Measurements from ENCODE around the gene BTBD8. TPM values are rescaled to one million over a fixed set of nuclear protein-coding genes. Genes with fewer than 3 reads are reported as not detected.

Gene BTBD8
- total RNA-seq, 1 experiment from 2014 or later = 2.8 TPM

DNA sequence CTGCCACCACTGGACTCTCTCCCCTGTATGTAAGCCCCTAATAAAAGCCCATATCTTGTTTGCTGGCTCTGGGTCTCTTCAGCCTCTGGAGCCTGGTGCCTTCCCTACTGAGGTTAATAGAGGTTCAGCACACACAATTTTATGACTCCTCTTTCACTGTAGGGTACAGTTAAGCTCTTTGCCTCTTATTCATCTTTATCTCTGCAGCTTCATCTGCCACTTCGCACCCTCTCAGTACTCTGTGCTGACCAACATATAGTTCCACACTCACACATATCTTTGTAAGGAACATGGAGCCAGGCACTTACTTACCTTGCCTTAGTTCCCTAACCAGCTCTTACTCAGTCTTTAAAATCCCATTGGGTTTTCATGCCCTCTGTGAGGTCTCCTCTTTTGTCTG, 4.5 kb downstream of the BTBD8 start:
- intact Hi-C loops (cut with micrococcal nuclease) = no loop called here

More for the DNA sequence above, 4.5 kb downstream of the BTBD8 start:
- TF ChIP-seq YY1 (IDR thresholded peaks at IDR 0.05; ENCODE audit: extremely low read depth, insufficient replicate concordance, low read depth, low read length) (no peak), SP1 (IDR thresholded peaks at IDR 0.05; ENCODE audit: low read depth) (no peak), ZNF274 (IDR thresholded peaks at IDR 0.05; ENCODE audit: low read depth, low read length) (no peak), EZH2 (IDR thresholded peaks at IDR 0.05) (no peak), SRF (IDR thresholded peaks at IDR 0.05; ENCODE audit: low read depth) (no peak), ATF3 (IDR thresholded peaks at IDR 0.05) (no peak), MAX (IDR thresholded peaks at IDR 0.05) (no peak), FOSL1 (IDR thresholded peaks at IDR 0.05; ENCODE audit: low read depth) (no peak), POLR2A (IDR thresholded peaks at IDR 0.05; ENCODE audit: borderline replicate concordance, extremely low read depth, insufficient read depth, insufficient read length) (no peak), CBX3 (IDR thresholded peaks at IDR 0.05; ENCODE audit: low read depth) (no peak), REST (IDR thresholded peaks at IDR 0.05; ENCODE audit: low read depth) (no peak), TCF7L2 (IDR thresholded peaks at IDR 0.05; ENCODE audit: borderline replicate concordance, extremely low read depth, insufficient read depth, insufficient read length) (no peak), ZFX (IDR thresholded peaks at IDR 0.05) (no peak), CEBPB (IDR thresholded peaks at IDR 0.05; ENCODE audit: low read depth) (no peak), ZBTB33 (IDR thresholded peaks at IDR 0.05; ENCODE audit: extremely low read depth, insufficient replicate concordance, low read length) (no peak), POLR2AphosphoS5 (IDR thresholded peaks at IDR 0.05; ENCODE audit: low read depth, low read length) (no peak), RAD21 (IDR thresholded peaks at IDR 0.05; ENCODE audit: low read depth) (no peak), SIN3A (IDR thresholded peaks at IDR 0.05; ENCODE audit: low read depth) (no peak), JUND (IDR thresholded peaks at IDR 0.05) (no peak)
- TF ChIP-seq, protein P1, sequence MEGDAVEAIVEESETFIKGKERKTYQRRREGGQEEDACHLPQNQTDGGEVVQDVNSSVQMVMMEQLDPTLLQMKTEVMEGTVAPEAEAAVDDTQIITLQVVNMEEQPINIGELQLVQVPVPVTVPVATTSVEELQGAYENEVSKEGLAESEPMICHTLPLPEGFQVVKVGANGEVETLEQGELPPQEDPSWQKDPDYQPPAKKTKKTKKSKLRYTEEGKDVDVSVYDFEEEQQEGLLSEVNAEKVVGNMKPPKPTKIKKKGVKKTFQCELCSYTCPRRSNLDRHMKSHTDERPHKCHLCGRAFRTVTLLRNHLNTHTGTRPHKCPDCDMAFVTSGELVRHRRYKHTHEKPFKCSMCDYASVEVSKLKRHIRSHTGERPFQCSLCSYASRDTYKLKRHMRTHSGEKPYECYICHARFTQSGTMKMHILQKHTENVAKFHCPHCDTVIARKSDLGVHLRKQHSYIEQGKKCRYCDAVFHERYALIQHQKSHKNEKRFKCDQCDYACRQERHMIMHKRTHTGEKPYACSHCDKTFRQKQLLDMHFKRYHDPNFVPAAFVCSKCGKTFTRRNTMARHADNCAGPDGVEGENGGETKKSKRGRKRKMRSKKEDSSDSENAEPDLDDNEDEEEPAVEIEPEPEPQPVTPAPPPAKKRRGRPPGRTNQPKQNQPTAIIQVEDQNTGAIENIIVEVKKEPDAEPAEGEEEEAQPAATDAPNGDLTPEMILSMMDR (IDR thresholded peaks at IDR 0.05 in 2 of 3, conservative IDR thresholded peaks at IDR 0.05 in 1 of 3; ENCODE audit: borderline replicate concordance in 1 of 3, insufficient read depth in 1 of 3, low read depth in 2 of 3, low read length in 2 of 3) = no peak
- H3K4me2 ChIP-seq (ENCODE audit: low read length) = no peak overlapping the region
- POLR2A ChIA-PET = no interaction called here
- ATAC-seq = no peak
- no peak for DNase-seq (ENCODE audit: low read depth, low spot score)
- no peaks in the 10 kb centered on the region for H3K36me3 ChIP-seq (ENCODE audit: control insufficient read depth in 1 of 2, insufficient read depth in 2 of 2, low read length in 2 of 2)
- no peak overlapping the region for H3K4me3 ChIP-seq (replicated peaks in 1 of 2; ENCODE audit: low read depth in 1 of 2, low read length in 2 of 2)
- RAD21 ChIA-PET (ENCODE audit: low non-redundant PET in 1 of 2, low total read pairs in 2 of 2, uncharacterized antibody in 2 of 2, unreplicated experiment in 2 of 2) = no interaction called here
- H3K9ac ChIP-seq (ENCODE audit: low read length) = no peak overlapping the region
- H4K20me1 ChIP-seq (ENCODE audit: insufficient read depth) = no peaks in the 10 kb centered on the region
- no peaks in the 10 kb centered on the region for H3K9me2 ChIP-seq (ENCODE audit: insufficient read depth)
- peaks cover 4 to 8% of the 10 kb centered on the region in 2 experiments; a peak in 2 of 4 replicates for H3K4me1 ChIP-seq (ENCODE audit: control insufficient read depth in 1 of 2, insufficient read depth in 2 of 2, low read length in 2 of 2)
- CTCF ChIA-PET = no interaction called here
- H3K9me3 ChIP-seq (ENCODE audit: control insufficient read depth in 1 of 2, insufficient read depth in 1 of 2, low read depth in 1 of 2, low read length in 2 of 2) = peaks cover 3 to 10% of the 10 kb centered on the region in 2 experiments; a peak in 2 of 4 replicates
- H3K79me2 ChIP-seq (ENCODE audit: insufficient read depth, low read length) = no peaks in the 10 kb centered on the region
- no TSS peak for BruUV-seq (replicated peaks)
- H2AFZ ChIP-seq (ENCODE audit: low read depth, low read length, poor library complexity, severe bottlenecking) = no peak overlapping the region
- no peak overlapping the region for H3K27ac ChIP-seq (ENCODE audit: low read depth, low read length)
- H3K27me3 ChIP-seq (ENCODE audit: insufficient read depth, low read length) = no peaks in the 10 kb centered on the region

Data from HCT116 (cell line).